B cell (primary cell): Measurements from ENCODE around the gene GPATCH8.

Source experiments
- EZH2 ChIP-seq: IDR thresholded peaks from 2 replicates; pipeline ENCODE4 v1.6.1; 2012; ENCODE audit warnings: borderline replicate concordance, low read depth, mild to moderate bottlenecking, moderate library complexity, low read length; ENCODE audit not compliant: insufficient read depth, poor library complexity, severe bottlenecking
- TF ChIP-seq, protein P1 (sequence below): fragments of 200-600 bp; IDR thresholded peaks from one replicate; pipeline ENCODE4 v1.8.0; 2022; ENCODE audit warnings: antibody characterized with exemption, mild to moderate bottlenecking

DNA sequence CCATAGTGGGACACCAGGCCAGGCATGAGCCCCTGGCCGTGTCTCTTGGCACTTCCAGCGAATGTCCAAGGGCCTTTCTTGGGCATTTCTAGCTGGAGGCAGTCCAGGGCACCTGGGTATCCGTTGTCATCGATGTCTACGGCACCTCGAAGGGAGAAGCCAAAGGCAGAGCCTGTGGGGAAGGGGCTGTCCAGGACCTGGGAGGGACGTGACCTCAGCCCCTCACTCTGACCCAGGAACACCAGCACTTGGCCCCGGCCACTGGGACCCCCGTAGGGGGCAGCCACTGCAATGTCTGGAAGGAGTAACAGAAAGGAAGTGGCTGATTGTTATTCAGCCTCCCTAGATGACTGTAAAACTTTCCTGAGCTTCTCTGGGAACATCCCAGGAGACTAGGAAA is 122.4 kb downstream of the GPATCH8 start:
- TF ChIP-seq, protein P1, sequence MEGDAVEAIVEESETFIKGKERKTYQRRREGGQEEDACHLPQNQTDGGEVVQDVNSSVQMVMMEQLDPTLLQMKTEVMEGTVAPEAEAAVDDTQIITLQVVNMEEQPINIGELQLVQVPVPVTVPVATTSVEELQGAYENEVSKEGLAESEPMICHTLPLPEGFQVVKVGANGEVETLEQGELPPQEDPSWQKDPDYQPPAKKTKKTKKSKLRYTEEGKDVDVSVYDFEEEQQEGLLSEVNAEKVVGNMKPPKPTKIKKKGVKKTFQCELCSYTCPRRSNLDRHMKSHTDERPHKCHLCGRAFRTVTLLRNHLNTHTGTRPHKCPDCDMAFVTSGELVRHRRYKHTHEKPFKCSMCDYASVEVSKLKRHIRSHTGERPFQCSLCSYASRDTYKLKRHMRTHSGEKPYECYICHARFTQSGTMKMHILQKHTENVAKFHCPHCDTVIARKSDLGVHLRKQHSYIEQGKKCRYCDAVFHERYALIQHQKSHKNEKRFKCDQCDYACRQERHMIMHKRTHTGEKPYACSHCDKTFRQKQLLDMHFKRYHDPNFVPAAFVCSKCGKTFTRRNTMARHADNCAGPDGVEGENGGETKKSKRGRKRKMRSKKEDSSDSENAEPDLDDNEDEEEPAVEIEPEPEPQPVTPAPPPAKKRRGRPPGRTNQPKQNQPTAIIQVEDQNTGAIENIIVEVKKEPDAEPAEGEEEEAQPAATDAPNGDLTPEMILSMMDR: no peak
- no peak for TF ChIP-seq EZH2
